ENCODE measurements around the gene AHRR.

The AHRR gene

GRCh38 chr5:343461-344401, 22.2 kb downstream of the AHRR start:
- no peak for TF ChIP-seq REST (IDR thresholded peaks at IDR 0.05; ENCODE audit: insufficient read depth in 1 of 2, low read depth in 2 of 2, low read length in 2 of 2)
- TF ChIP-seq FOXP2 (optimal IDR thresholded peaks at IDR 0.05; ENCODE audit: borderline replicate concordance, extremely low read depth, extremely low read length, insufficient read depth) = no peak
- TF ChIP-seq TAF1 (IDR thresholded peaks at IDR 0.05; ENCODE audit: borderline replicate concordance, insufficient read depth, low read length) = no peak
- TF ChIP-seq SIN3A (IDR thresholded peaks at IDR 0.05; ENCODE audit: borderline replicate concordance, insufficient read depth, low read length) = no peak
- TF ChIP-seq POLR2AphosphoS5 (IDR thresholded peaks at IDR 0.05; ENCODE audit: low read depth, low read length) = no peak

- TF ChIP-seq SIN3A (IDR thresholded peaks at IDR 0.05; ENCODE audit: borderline replicate concordance, insufficient read depth, low read length) (no peak), POLR2AphosphoS5 (IDR thresholded peaks at IDR 0.05; ENCODE audit: low read depth, low read length) (no peak), FOXP2 (optimal IDR thresholded peaks at IDR 0.05; ENCODE audit: borderline replicate concordance, extremely low read depth, extremely low read length, insufficient read depth) (no peak), TAF1 (IDR thresholded peaks at IDR 0.05; ENCODE audit: borderline replicate concordance, insufficient read depth, low read length) (no peak), REST (IDR thresholded peaks at IDR 0.05; ENCODE audit: insufficient read depth in 1 of 2, low read depth in 2 of 2, low read length in 2 of 2) (no peak)
Measured at GRCh38 chr5:344668-345067, 23.2 kb downstream of the AHRR start.

- no peak for TF ChIP-seq REST (IDR thresholded peaks at IDR 0.05; ENCODE audit: insufficient read depth in 1 of 2, low read depth in 2 of 2, low read length in 2 of 2)
- no peak for TF ChIP-seq TAF1 (IDR thresholded peaks at IDR 0.05; ENCODE audit: borderline replicate concordance, insufficient read depth, low read length)
- TF ChIP-seq POLR2AphosphoS5 (IDR thresholded peaks at IDR 0.05; ENCODE audit: low read depth, low read length) = no peak
- TF ChIP-seq SIN3A (IDR thresholded peaks at IDR 0.05; ENCODE audit: borderline replicate concordance, insufficient read depth, low read length) = no peak
- no peak for TF ChIP-seq FOXP2 (optimal IDR thresholded peaks at IDR 0.05; ENCODE audit: borderline replicate concordance, extremely low read depth, extremely low read length, insufficient read depth)
Measured at GRCh38 chr5:345404-346195, 24.1 kb downstream of the AHRR start.

GRCh38 chr5:346229-346935, 24.9 kb downstream of the AHRR start:
- no peak for TF ChIP-seq POLR2AphosphoS5 (IDR thresholded peaks at IDR 0.05; ENCODE audit: low read depth, low read length)
- TF ChIP-seq FOXP2 (optimal IDR thresholded peaks at IDR 0.05; ENCODE audit: borderline replicate concordance, extremely low read depth, extremely low read length, insufficient read depth) = no peak
- no peak for TF ChIP-seq REST (IDR thresholded peaks at IDR 0.05; ENCODE audit: insufficient read depth in 1 of 2, low read depth in 2 of 2, low read length in 2 of 2)
- no peak for TF ChIP-seq TAF1 (IDR thresholded peaks at IDR 0.05; ENCODE audit: borderline replicate concordance, insufficient read depth, low read length)

All from PFSK-1 (cell line).